Panc1 (cell line): ENCODE data around the gene SREK1IP1. TPM values are rescaled to one million over a fixed set of nuclear protein-coding genes. Genes with fewer than 3 reads are reported as not detected.

ENCODE experiments used
- ATAC-seq: fragments of 200-7000 bp; cut with Tn5 transposase; 2 replicates; pipeline ENCODE4 v1.9.1; 2020; ENCODE audit warnings: mild to moderate bottlenecking, moderate library complexity
- BruUV-seq: library from RNA; stranded (reverse); fragments of 400-500 nt; replicated peaks from 2 replicates; lab custom pipeline; 2021; lab: Mats Ljungman, UMichigan
- CTCF ChIA-PET: fragments of 300-600 bp; sonication (Branson Sonifier 250); formaldehyde crosslinking; loops from one replicate; lab custom pipeline; 2022; ENCODE audit warnings: antibody characterized with exemption; lab: Charles Lee
- POLR2A ChIA-PET: fragments of 300-600 bp; sonication (Branson Sonifier 250); formaldehyde crosslinking; loops from one replicate; lab custom pipeline; 2022; ENCODE audit warnings: antibody characterized with exemption; lab: Charles Lee
- DNase-seq: peaks from one replicate; pipeline ENCODE4 v3.0.0-alpha.2; 2010; ENCODE audit warnings: low read depth, low spot score
- H3K27ac ChIP-seq: 2 replicates; pipeline ENCODE4 v1.5.1; 2011; ENCODE audit warnings: mild to moderate bottlenecking, low read length, inconsistent platforms
- H3K27me3 ChIP-seq: fragments of 200-500 bp; sonication (Bioruptor generic); 2 replicates; pipeline ENCODE4 v1.6.0; 2014; ENCODE audit warnings: low read length, inconsistent platforms; ENCODE audit not compliant: control insufficient read depth, insufficient read depth
- H3K36me3 ChIP-seq: fragments of 200-500 bp; sonication (Bioruptor generic); 2 replicates; pipeline ENCODE4 v1.5.1; 2014; ENCODE audit warnings: inconsistent platforms, mild to moderate bottlenecking, low read length, moderate library complexity; ENCODE audit not compliant: control insufficient read depth, insufficient read depth
- H3K4me1 ChIP-seq: 2 replicates; pipeline ENCODE4 v1.5.1; 2011; ENCODE audit warnings: inconsistent platforms, mild to moderate bottlenecking, low read length, moderate library complexity; ENCODE audit not compliant: control insufficient read depth, insufficient read depth
- H3K4me3 ChIP-seq, 2 experiments: 2 replicates each; pipeline ENCODE4 v1.5.1; 2011 to 2012; ENCODE audit warnings: low read depth in 2 of 2, low read length in 2 of 2, mild to moderate bottlenecking in 2 of 2, inconsistent platforms in 1 of 2, moderate library complexity in 1 of 2
- H3K9me3 ChIP-seq: fragments of 200-500 bp; sonication (Bioruptor generic); 2 replicates; pipeline ENCODE4 v1.5.1; 2014; ENCODE audit warnings: low read depth, mild to moderate bottlenecking, inconsistent platforms, low read length, moderate library complexity; ENCODE audit not compliant: control insufficient read depth, insufficient read depth
- CTCF ChIP-seq: fragments of 450-650 bp; IDR thresholded peaks from 2 replicates; pipeline ENCODE4 v1.5.1; 2017; ENCODE audit warnings: mild to moderate bottlenecking
- POLR2AphosphoS5 ChIP-seq: IDR thresholded peaks from 2 replicates; pipeline ENCODE4 v1.6.1; 2012; ENCODE audit warnings: mild to moderate bottlenecking, low read depth, low read length, moderate library complexity
- REST ChIP-seq, 2 experiments: IDR thresholded peaks; 2 replicates each; pipeline ENCODE4 v1.6.1; 2011 to 2012; ENCODE audit warnings: low read depth in 2 of 2, control low read depth in 1 of 2, low read length in 1 of 2, mild to moderate bottlenecking in 1 of 2, moderate library complexity in 1 of 2; ENCODE audit not compliant: insufficient read depth in 1 of 2
- SIN3A ChIP-seq: IDR thresholded peaks from 2 replicates; pipeline ENCODE4 v1.6.1; 2012; ENCODE audit warnings: low read depth, mild to moderate bottlenecking, low read length, moderate library complexity, borderline replicate concordance; ENCODE audit not compliant: insufficient read depth
- TCF7L2 ChIP-seq: IDR thresholded peaks from 2 replicates; pipeline ENCODE4 v1.6.1; 2011; ENCODE audit warnings: mild to moderate bottlenecking, low read depth, low read length, inconsistent platforms
- in situ Hi-C: cut with HindIII; loops from 2 replicates; pipeline ENCODE4 v1.10.0; 2016; ENCODE audit warnings: low sequenced_read_pairs, low pct_unique_long_range_greater_than_20kb
- intact Hi-C: fragments of 100-400 bp; cut with micrococcal nuclease; formaldehyde crosslinking; loops from one replicate; pipeline ENCODE4 v1.10.0; 2022; ENCODE audit not compliant: unreplicated experiment
- total RNA-seq: library from RNA; stranded (reverse); gene quantifications from one replicate; pipeline ENCODE4 v1.2.1, GENCODE V29; 2021; ENCODE audit not compliant: unreplicated experiment

Gene SREK1IP1
- total RNA-seq, 1 experiment from 2014 or later: 13.3 TPM

DNA sequence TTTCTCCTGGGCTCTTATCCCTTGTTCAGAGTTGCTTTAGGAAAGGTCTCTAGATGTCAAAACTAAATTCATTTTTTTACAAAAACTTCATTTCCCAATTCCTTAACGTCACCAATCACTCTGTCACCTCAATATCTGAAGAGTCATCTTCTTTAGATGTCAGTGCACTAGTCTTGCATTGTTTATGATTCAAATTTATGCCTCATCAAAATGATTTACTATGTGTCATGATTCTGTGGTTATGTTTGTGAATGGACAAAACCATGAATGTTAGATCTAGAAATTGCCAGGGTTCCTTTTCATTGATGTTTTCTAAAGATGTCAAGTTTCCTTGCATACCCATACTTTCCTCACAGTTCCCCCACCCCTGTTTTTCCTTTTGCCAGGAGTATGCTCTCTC, 21.7 kb upstream of the SREK1IP1 start:
- no TSS peak for BruUV-seq

DNA sequence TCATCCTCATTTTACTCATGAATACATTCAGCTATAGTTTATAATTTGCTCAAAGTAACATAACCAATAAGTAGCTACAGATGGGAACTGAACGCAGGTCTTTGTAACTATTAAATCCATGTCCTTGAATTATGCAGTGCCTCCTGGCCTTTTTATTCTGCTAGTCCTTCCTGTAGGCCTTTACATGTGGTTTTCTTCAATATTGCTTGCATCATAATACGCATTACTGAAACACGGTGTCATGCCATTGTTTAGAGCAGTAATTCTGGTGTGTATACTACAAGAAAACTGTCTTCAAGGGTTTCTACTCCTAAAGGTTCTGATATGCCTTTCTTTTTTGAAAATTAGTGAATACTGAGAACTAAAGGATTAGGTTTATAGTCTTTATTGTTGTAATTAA, 21.0 kb upstream of the SREK1IP1 start:
- BruUV-seq: no TSS peak
- ATAC-seq (no peak), DNase-seq (no peak)
- Histone ChIP-seq H3K9me3 (no peaks in the 10 kb centered on the region), H3K4me3 (no peak overlapping the region), H3K36me3 (no peaks in the 10 kb centered on the region; the same call in 1 of the 2 replicates), H3K27me3 (no peaks in the 10 kb centered on the region), H3K4me1 (no peaks in the 10 kb centered on the region), H3K27ac (no peak overlapping the region)
- in situ Hi-C loops: no loop called here
- ChIA-PET CTCF (no interaction called here), POLR2A (interaction anchor here (0.6 to 0.7 kb wide), 2 partner anchors 20 to 677 kb away, joined by 4 to 8 read pairs; no protein-coding TSS in a partner anchor)
- intact Hi-C loops: no loop called here
- no peak for TF ChIP-seq SIN3A
- TF ChIP-seq POLR2AphosphoS5: no peak
- TF ChIP-seq TCF7L2: no peak
- no peak for TF ChIP-seq REST (IDR thresholded peaks at IDR 0.05; ENCODE audit: insufficient read depth in 1 of 2, low read depth in 2 of 2, low read length in 1 of 2)
- no peak for TF ChIP-seq CTCF

More for the DNA sequence above, 21.7 kb upstream of the SREK1IP1 start:
- ATAC-seq (no peak), DNase-seq (no peak)
- CTCF ChIA-PET: no interaction called here
- Histone ChIP-seq H3K36me3 (no peaks in the 10 kb centered on the region; the same call in 1 of the 2 replicates), H3K27me3 (no peaks in the 10 kb centered on the region), H3K4me1 (no peaks in the 10 kb centered on the region), H3K9me3 (no peaks in the 10 kb centered on the region), H3K4me3 (no peak overlapping the region), H3K27ac (no peak overlapping the region)
- intact Hi-C loops: no loop called here
- no peak for TF ChIP-seq REST (IDR thresholded peaks at IDR 0.05; ENCODE audit: insufficient read depth in 1 of 2, low read depth in 2 of 2, low read length in 1 of 2)
- TF ChIP-seq SIN3A: no peak
- TF ChIP-seq POLR2AphosphoS5: no peak
- no peak for TF ChIP-seq CTCF
- TF ChIP-seq TCF7L2: no peak
- in situ Hi-C loops: no loop called here
- POLR2A ChIA-PET: no interaction called here
